ENCODE results near the gene ADAMTS7.

DNA sequence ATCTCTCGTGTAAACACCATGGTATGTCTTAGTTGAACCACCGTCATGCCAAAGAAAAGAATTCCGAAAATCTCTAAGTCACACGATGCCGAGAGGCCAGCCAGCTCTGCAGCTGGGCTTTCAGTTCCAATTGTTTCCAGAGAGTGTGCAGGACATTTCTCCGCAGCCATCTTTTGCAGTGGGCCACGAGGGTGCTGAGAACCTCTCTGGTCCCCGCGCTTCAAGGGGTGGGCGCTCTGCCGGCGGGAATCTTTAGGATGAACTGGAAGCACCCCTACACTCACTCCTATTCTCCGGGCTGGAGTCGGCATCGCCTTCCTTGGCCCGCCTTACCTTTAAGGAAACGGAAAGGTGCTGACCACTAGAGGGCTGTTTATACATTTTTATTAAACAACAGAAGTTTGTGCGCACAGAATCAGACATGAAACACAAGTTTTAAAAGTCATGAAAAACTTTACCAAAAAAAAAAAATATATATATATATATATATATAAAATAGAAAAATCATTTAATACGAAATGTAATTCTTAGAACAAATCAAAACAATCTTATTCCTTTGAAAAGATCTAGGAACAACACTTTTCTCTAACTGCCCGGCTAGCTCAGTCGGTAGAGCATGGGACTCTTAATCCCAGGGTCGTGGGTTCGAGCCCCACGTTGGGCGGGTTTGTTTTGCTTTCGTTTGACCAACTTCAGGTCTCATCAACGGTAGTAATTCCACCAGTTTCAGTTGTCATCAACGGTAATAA is 48.9 kb upstream of the ADAMTS7 start:
- TF ChIP-seq, protein P1, sequence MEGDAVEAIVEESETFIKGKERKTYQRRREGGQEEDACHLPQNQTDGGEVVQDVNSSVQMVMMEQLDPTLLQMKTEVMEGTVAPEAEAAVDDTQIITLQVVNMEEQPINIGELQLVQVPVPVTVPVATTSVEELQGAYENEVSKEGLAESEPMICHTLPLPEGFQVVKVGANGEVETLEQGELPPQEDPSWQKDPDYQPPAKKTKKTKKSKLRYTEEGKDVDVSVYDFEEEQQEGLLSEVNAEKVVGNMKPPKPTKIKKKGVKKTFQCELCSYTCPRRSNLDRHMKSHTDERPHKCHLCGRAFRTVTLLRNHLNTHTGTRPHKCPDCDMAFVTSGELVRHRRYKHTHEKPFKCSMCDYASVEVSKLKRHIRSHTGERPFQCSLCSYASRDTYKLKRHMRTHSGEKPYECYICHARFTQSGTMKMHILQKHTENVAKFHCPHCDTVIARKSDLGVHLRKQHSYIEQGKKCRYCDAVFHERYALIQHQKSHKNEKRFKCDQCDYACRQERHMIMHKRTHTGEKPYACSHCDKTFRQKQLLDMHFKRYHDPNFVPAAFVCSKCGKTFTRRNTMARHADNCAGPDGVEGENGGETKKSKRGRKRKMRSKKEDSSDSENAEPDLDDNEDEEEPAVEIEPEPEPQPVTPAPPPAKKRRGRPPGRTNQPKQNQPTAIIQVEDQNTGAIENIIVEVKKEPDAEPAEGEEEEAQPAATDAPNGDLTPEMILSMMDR (IDR thresholded peaks at IDR 0.05 in 8 of 11, conservative IDR thresholded peaks at IDR 0.05 in 3 of 11): peak in 10 of 11 experiments; percentile 15 to 68 (median 52)
- TF ChIP-seq POLR2A (IDR thresholded peaks at IDR 0.05): no peak
